HEK293 (cell line): Measurements from ENCODE around the gene EDEM3.

Experiments
- BCL11A ChIP-seq: fragments of 450-650 bp; formaldehyde crosslinking; IDR thresholded peaks from 2 replicates; pipeline ENCODE4 v1.5.1; 2016; ENCODE audit warnings: low read depth, missing biosample characterization, missing genetic modification characterization
- RBAK ChIP-seq: fragments of 450-650 bp; formaldehyde crosslinking; IDR thresholded peaks from 2 replicates; pipeline ENCODE4 v1.5.1; 2016; ENCODE audit warnings: missing biosample characterization, missing genetic modification characterization
- SP2 ChIP-seq: fragments of 450-650 bp; formaldehyde crosslinking; IDR thresholded peaks from 2 replicates; pipeline ENCODE4 v1.5.1; 2016; ENCODE audit warnings: missing biosample characterization, missing genetic modification characterization
- ZBTB20 ChIP-seq: fragments of 450-650 bp; formaldehyde crosslinking; IDR thresholded peaks from 2 replicates; pipeline ENCODE4 v1.5.1; 2016; ENCODE audit warnings: missing biosample characterization, missing genetic modification characterization
- ZFP37 ChIP-seq: fragments of 450-650 bp; formaldehyde crosslinking; IDR thresholded peaks from 2 replicates; pipeline ENCODE4 v1.5.1; 2016; ENCODE audit warnings: missing biosample characterization, missing genetic modification characterization
- ZFP41 ChIP-seq: fragments of 450-650 bp; formaldehyde crosslinking; IDR thresholded peaks from 2 replicates; pipeline ENCODE4 v1.5.1; 2016; ENCODE audit warnings: missing biosample characterization, missing genetic modification characterization, borderline replicate concordance
- ZNF324 ChIP-seq: fragments of 450-650 bp; formaldehyde crosslinking; IDR thresholded peaks from 2 replicates; pipeline ENCODE4 v1.5.1; 2016; ENCODE audit warnings: missing biosample characterization, missing genetic modification characterization
- ZNF510 ChIP-seq: fragments of 450-650 bp; formaldehyde crosslinking; IDR thresholded peaks from 2 replicates; pipeline ENCODE4 v1.5.1; 2018; ENCODE audit warnings: mild to moderate bottlenecking, missing genetic modification characterization, missing biosample characterization; ENCODE audit not compliant: insufficient replicate concordance
- ZNF530 ChIP-seq: fragments of 450-650 bp; formaldehyde crosslinking; IDR thresholded peaks from 2 replicates; pipeline ENCODE4 v1.5.1; 2016; ENCODE audit warnings: low read depth, missing biosample characterization, missing genetic modification characterization
- TF ChIP-seq, protein P1 (sequence below): fragments of 450-650 bp; formaldehyde crosslinking; IDR thresholded peaks from 2 replicates; pipeline ENCODE4 v1.5.1; 2016; ENCODE audit warnings: missing biosample characterization, missing genetic modification characterization
- TF ChIP-seq, protein P2 (sequence below): sonication (generic); formaldehyde crosslinking; IDR thresholded peaks from 2 replicates; pipeline ENCODE4 v1.8.1; 2022; ENCODE audit warnings: mild to moderate bottlenecking, moderate library complexity, missing genetic modification reagents
- TF ChIP-seq, protein P3 (sequence below): fragments of 450-650 bp; formaldehyde crosslinking; IDR thresholded peaks from 2 replicates; pipeline ENCODE4 v1.5.1; 2016; ENCODE audit warnings: missing biosample characterization, missing genetic modification characterization
- TF ChIP-seq, protein P4 (sequence below): fragments of 450-650 bp; formaldehyde crosslinking; IDR thresholded peaks from 2 replicates; pipeline ENCODE4 v1.5.1; 2016; ENCODE audit warnings: missing biosample characterization, missing genetic modification characterization
- TF ChIP-seq, protein P5 (sequence below): fragments of 450-650 bp; formaldehyde crosslinking; optimal IDR thresholded peaks from 2 replicates; pipeline ENCODE3; 2016; ENCODE audit warnings: missing biosample characterization, mild to moderate bottlenecking, missing genetic modification characterization

DNA sequence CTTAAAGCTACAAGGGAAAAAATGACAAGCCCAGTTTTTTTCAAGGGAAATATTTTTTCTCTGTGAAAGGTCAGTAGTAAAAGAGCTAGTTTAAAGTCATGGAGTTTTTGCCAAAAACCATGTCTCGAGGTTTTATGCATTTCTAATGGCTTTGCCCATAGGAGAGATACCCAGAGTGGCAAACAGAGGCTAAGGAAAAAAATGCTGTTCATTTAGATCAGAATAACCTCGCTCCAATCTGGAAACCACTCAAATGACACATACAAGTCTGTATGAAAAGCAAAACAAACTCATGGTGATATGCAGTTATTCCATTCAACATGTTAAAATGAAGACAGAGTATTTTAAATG is 36.9 kb upstream of the EDEM3 start:
- TF ChIP-seq ZFP37, result no peak
- TF ChIP-seq, protein P1, sequence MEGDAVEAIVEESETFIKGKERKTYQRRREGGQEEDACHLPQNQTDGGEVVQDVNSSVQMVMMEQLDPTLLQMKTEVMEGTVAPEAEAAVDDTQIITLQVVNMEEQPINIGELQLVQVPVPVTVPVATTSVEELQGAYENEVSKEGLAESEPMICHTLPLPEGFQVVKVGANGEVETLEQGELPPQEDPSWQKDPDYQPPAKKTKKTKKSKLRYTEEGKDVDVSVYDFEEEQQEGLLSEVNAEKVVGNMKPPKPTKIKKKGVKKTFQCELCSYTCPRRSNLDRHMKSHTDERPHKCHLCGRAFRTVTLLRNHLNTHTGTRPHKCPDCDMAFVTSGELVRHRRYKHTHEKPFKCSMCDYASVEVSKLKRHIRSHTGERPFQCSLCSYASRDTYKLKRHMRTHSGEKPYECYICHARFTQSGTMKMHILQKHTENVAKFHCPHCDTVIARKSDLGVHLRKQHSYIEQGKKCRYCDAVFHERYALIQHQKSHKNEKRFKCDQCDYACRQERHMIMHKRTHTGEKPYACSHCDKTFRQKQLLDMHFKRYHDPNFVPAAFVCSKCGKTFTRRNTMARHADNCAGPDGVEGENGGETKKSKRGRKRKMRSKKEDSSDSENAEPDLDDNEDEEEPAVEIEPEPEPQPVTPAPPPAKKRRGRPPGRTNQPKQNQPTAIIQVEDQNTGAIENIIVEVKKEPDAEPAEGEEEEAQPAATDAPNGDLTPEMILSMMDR (tag by site-specific recombination), result no peak
- TF ChIP-seq ZNF324 (tag by site-specific recombination), result no peak
- TF ChIP-seq SP2 (tag by site-specific recombination), result no peak
- TF ChIP-seq RBAK (tag by site-specific recombination), result no peak
- no peak for TF ChIP-seq BCL11A (tag by site-specific recombination)
- TF ChIP-seq ZNF510 (tag by site-specific recombination), result no peak
- TF ChIP-seq, protein P2, sequence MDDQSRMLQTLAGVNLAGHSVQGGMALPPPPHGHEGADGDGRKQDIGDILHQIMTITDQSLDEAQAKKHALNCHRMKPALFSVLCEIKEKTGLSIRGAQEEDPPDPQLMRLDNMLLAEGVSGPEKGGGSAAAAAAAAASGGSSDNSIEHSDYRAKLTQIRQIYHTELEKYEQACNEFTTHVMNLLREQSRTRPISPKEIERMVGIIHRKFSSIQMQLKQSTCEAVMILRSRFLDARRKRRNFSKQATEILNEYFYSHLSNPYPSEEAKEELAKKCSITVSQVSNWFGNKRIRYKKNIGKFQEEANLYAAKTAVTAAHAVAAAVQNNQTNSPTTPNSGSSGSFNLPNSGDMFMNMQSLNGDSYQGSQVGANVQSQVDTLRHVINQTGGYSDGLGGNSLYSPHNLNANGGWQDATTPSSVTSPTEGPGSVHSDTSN (CRISPR knock-in tag), result no peak
- TF ChIP-seq ZNF530 (tag by site-specific recombination), result no peak
- TF ChIP-seq, protein P3, sequence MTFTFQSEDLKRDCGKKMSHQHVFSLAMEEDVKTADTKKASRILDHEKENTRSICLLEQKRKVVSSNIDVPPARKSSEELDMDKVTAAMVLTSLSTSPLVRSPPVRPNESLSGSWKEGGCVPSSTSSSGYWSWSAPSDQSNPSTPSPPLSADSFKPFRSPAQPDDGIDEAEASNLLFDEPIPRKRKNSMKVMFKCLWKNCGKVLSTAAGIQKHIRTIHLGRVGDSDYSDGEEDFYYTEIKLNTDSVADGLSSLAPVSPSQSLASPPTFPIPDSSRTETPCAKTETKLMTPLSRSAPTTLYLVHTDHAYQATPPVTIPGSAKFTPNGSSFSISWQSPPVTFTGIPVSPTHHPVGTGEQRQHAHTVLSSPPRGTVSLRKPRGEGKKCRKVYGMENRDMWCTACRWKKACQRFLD (tag by site-specific recombination), result no peak
- no peak for TF ChIP-seq ZBTB20 (tag by site-specific recombination)
- no peak for TF ChIP-seq ZFP41 (tag by site-specific recombination)
- TF ChIP-seq, protein P4, sequence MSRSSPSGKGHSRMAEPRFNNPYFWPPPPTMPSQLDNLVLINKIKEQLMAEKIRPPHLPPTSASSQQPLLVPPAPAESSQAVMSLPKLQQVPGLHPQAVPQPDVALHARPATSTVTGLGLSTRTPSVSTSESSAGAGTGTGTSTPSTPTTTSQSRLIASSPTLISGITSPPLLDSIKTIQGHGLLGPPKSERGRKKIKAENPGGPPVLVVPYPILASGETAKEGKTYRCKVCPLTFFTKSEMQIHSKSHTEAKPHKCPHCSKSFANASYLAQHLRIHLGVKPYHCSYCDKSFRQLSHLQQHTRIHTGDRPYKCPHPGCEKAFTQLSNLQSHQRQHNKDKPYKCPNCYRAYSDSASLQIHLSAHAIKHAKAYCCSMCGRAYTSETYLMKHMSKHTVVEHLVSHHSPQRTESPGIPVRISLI, result no peak
- TF ChIP-seq, protein P5, sequence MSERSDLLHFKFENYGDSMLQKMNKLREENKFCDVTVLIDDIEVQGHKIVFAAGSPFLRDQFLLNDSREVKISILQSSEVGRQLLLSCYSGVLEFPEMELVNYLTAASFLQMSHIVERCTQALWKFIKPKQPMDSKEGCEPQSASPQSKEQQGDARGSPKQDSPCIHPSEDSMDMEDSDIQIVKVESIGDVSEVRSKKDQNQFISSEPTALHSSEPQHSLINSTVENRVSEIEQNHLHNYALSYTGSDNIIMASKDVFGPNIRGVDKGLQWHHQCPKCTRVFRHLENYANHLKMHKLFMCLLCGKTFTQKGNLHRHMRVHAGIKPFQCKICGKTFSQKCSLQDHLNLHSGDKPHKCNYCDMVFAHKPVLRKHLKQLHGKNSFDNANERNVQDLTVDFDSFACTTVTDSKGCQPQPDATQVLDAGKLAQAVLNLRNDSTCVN (tag by site-specific recombination), result no peak
